B cell (primary cell): ENCODE data around the gene ASTN2. TPM values are rescaled to one million over a fixed set of nuclear protein-coding genes. Genes with fewer than 3 reads are reported as not detected.

Experiments used
- ATAC-seq: fragments of 200-7000 bp; cut with Tn5 transposase; one replicate; pipeline ENCODE4 v1.10.0; 2021; ENCODE audit warnings: low read depth, mild to moderate bottlenecking, moderate number of reproducible peaks, moderate library complexity
- CTCF ChIA-PET: fragments of 350-600 bp; sonication (Branson Sonifier 250); formaldehyde crosslinking; loops from one replicate; lab custom pipeline; 2021; ENCODE audit warnings: antibody characterized with exemption, inconsistent platforms; lab: Charles Lee
- POLR2A ChIA-PET: fragments of 350-600 bp; sonication (Branson Sonifier 250); formaldehyde crosslinking; loops from one replicate; lab custom pipeline; 2021; ENCODE audit warnings: antibody characterized with exemption; lab: Charles Lee
- DNase-seq: peaks from one replicate; pipeline ENCODE4 v3.0.0; 2013
- H2AFZ ChIP-seq: 2 replicates; pipeline ENCODE4 v1.6.1; 2012; ENCODE audit warnings: mild to moderate bottlenecking, low read depth, low read length; ENCODE audit not compliant: insufficient read depth, poor library complexity, severe bottlenecking
- H3K27ac ChIP-seq, 2 donors: 1 replicate in 1 of 2; 2 replicates in 1 of 2; pipeline ENCODE4 v1.5.1; 2012 to 2013; ENCODE audit warnings: low read length in 2 of 2, mild to moderate bottlenecking in 2 of 2, moderate library complexity in 1 of 2
- H3K27me3 ChIP-seq, 4 experiments: fragments of 200-600 bp in 1 of 4; sonication (generic) in 1 of 4; replicated peaks in 1 of 4; 1 replicate in 2 of 4; 2 replicates in 2 of 4; pipeline versions ENCODE4 v1.6.1 to v1.7.0; 2013 to 2016; ENCODE audit warnings: low read length in 3 of 4, mild to moderate bottlenecking in 2 of 4, mixed read lengths in 1 of 4, moderate library complexity in 1 of 4; ENCODE audit not compliant: insufficient read depth in 4 of 4, control insufficient read depth in 3 of 4; ENCODE audit errors: control extremely low read depth in 1 of 4
- H3K36me3 ChIP-seq, 2 experiments: replicated peaks in 1 of 2; 1 replicate in 1 of 2; 2 replicates in 1 of 2; pipeline versions ENCODE4 v1.6.1 to v1.7.1; 2013; ENCODE audit warnings: low read length in 1 of 2; ENCODE audit not compliant: insufficient read depth in 2 of 2, control insufficient read depth in 1 of 2; ENCODE audit errors: control extremely low read depth in 1 of 2, extremely low read depth in 1 of 2
- H3K4me1 ChIP-seq, 2 donors: fragments of 200-600 bp in 1 of 2; sonication (generic) in 1 of 2; 1 replicate in 1 of 2; 2 replicates in 1 of 2; pipeline versions ENCODE4 v1.5.1 to v1.6.1; 2013 to 2017; ENCODE audit warnings: low read length in 2 of 2; ENCODE audit not compliant: control insufficient read depth in 2 of 2, insufficient read depth in 2 of 2
- H3K4me2 ChIP-seq: replicated peaks from 2 replicates; pipeline ENCODE3; 2012; ENCODE audit warnings: mild to moderate bottlenecking, low read depth, low read length; ENCODE audit not compliant: poor library complexity, severe bottlenecking
- H3K4me3 ChIP-seq, 5 experiments: fragments of 200-600 bp in 1 of 5; sonication (generic) in 1 of 5; 1 replicate in 3 of 5; 2 replicates in 2 of 5; pipeline versions ENCODE4 v1.5.1 to v1.7.0; 2011 to 2016; ENCODE audit warnings: low read length in 4 of 5, mild to moderate bottlenecking in 4 of 5, low read depth in 2 of 5, control low read depth in 1 of 5, moderate library complexity in 1 of 5; ENCODE audit not compliant: insufficient read depth in 1 of 5; ENCODE audit errors: control extremely low read depth in 1 of 5, extremely low read depth in 1 of 5
- H3K79me2 ChIP-seq: fragments of 200-600 bp; sonication (generic); one replicate; pipeline ENCODE4 v1.6.0; 2016; ENCODE audit warnings: low read length; ENCODE audit not compliant: control insufficient read depth, insufficient read depth
- H3K9ac ChIP-seq: fragments of 200-600 bp; sonication (generic); 2 replicates; pipeline ENCODE4 v1.6.1; 2017; ENCODE audit warnings: mild to moderate bottlenecking, low read length, moderate library complexity
- H3K9me3 ChIP-seq, 3 donors: one replicate each; pipeline versions ENCODE4 v1.6.1 to v1.7.1; 2013; ENCODE audit warnings: low read length in 2 of 3; ENCODE audit not compliant: control insufficient read depth in 2 of 3, insufficient read depth in 1 of 3; ENCODE audit errors: control extremely low read depth in 1 of 3
- H4K20me1 ChIP-seq: 2 replicates; pipeline ENCODE4 v1.6.0; 2012; ENCODE audit warnings: mild to moderate bottlenecking, low read length; ENCODE audit not compliant: insufficient read depth, control insufficient read depth, poor library complexity, severe bottlenecking
- H3K27ac Mint-ChIP-seq: one replicate; pipeline ENCODE4 v1.8.0; 2021; ENCODE audit warnings: mixed read lengths
- H3K27me3 Mint-ChIP-seq: one replicate; pipeline ENCODE4 v1.8.0; 2021; ENCODE audit warnings: mixed read lengths
- H3K4me1 Mint-ChIP-seq: one replicate; pipeline ENCODE4 v1.8.0; 2021; ENCODE audit warnings: mixed read lengths
- H3K4me3 Mint-ChIP-seq: one replicate; pipeline ENCODE4 v1.8.0; 2021; ENCODE audit warnings: mixed read lengths
- H3K9me3 Mint-ChIP-seq: one replicate; pipeline ENCODE4 v1.8.0; 2022; ENCODE audit warnings: mixed read lengths; ENCODE audit not compliant: insufficient read depth
- EZH2 ChIP-seq: IDR thresholded peaks from 2 replicates; pipeline ENCODE4 v1.6.1; 2012; ENCODE audit warnings: borderline replicate concordance, low read depth, mild to moderate bottlenecking, moderate library complexity, low read length; ENCODE audit not compliant: insufficient read depth, poor library complexity, severe bottlenecking
- WGBS: methylation state at CpG from one replicate; pipeline ENCODE4 v1.1.5; 2013; ENCODE audit warnings: missing lambda C conversion rate; ENCODE audit not compliant: insufficient coverage; 5-methylcytosine and 5-hydroxymethylcytosine counted together
- intact Hi-C: fragments of 100-400 bp; cut with micrococcal nuclease; formaldehyde crosslinking; loops from one replicate; pipeline ENCODE4 v1.10.0; 2022
- polyA plus RNA-seq: library from polyadenylated mRNA; depleted of rRNA; stranded (reverse); fragments of >200 nt; gene quantifications from 2 replicates; pipeline ENCODE4 v1.2.3, GENCODE V29; 2012
- total RNA-seq, 2 donors: library from RNA; stranded (reverse); fragments of 120-200 nt in 1 of 2; gene quantifications; 1 replicate in 1 of 2; 2 replicates in 1 of 2; pipeline versions ENCODE4 v1.2.3 to v1.2.4, GENCODE V29; 2013 to 2022
- TF ChIP-seq, protein P1 (sequence below): fragments of 200-600 bp; IDR thresholded peaks from one replicate; pipeline ENCODE4 v1.8.0; 2022; ENCODE audit warnings: antibody characterized with exemption, mild to moderate bottlenecking

The ASTN2 gene
- total and polyA plus RNA-seq, 2 donors (not counting 1 experiment from before 2014, with no cell fraction given), result 1.2 to 3.6 TPM

DNA sequence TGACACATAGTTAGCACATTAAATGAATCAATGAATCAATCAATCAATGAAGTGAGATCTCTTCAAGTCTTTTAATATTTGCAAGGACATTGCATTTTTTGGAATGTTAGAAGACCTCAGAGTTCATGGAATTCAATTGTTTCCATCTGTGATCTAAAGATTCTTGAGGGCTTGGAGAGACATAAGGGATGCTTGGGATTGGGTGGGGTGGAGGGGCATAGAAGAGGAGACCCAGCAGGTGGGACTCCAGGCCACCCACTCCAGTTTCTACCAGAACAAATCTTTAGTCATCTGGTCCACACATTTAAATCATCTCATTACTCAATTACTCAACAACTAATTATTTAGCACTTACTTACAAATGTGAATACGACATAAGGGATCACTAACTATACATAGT lies 978.7 kb downstream of the ASTN2 start:
- ChIA-PET POLR2A (no interaction called here), CTCF (no interaction called here)
- Mint-ChIP-seq H3K27me3 (no peaks in the 10 kb centered on the region), H3K9me3 (no peaks in the 10 kb centered on the region), H3K4me3 (no peak overlapping the region), H3K27ac (no peak overlapping the region), H3K4me1 (no peaks in the 10 kb centered on the region)
- Histone ChIP-seq H3K79me2 (no peaks in the 10 kb centered on the region), H3K27ac (no peak overlapping the region), H3K4me2 (no peak overlapping the region), H3K27me3 (no peaks in the 10 kb centered on the region), H3K9ac (no peak overlapping the region), H3K36me3 (no peaks in the 10 kb centered on the region), H2AFZ (no peak overlapping the region), H3K9me3 (peaks cover 0 to 4% (median 0%) of the 10 kb centered on the region in 3 donors), H3K4me3 (no peak overlapping the region), H4K20me1 (no peaks in the 10 kb centered on the region), H3K4me1 (no peaks in the 10 kb centered on the region)
- ATAC-seq, result no peak
- TF ChIP-seq, protein P1, sequence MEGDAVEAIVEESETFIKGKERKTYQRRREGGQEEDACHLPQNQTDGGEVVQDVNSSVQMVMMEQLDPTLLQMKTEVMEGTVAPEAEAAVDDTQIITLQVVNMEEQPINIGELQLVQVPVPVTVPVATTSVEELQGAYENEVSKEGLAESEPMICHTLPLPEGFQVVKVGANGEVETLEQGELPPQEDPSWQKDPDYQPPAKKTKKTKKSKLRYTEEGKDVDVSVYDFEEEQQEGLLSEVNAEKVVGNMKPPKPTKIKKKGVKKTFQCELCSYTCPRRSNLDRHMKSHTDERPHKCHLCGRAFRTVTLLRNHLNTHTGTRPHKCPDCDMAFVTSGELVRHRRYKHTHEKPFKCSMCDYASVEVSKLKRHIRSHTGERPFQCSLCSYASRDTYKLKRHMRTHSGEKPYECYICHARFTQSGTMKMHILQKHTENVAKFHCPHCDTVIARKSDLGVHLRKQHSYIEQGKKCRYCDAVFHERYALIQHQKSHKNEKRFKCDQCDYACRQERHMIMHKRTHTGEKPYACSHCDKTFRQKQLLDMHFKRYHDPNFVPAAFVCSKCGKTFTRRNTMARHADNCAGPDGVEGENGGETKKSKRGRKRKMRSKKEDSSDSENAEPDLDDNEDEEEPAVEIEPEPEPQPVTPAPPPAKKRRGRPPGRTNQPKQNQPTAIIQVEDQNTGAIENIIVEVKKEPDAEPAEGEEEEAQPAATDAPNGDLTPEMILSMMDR, result no peak
- no peak for TF ChIP-seq EZH2
- intact Hi-C loops, result no loop called here
- DNase-seq, result no peak
- no CpG with 5 or more reads among the region's 1 CpG for WGBS

DNA sequence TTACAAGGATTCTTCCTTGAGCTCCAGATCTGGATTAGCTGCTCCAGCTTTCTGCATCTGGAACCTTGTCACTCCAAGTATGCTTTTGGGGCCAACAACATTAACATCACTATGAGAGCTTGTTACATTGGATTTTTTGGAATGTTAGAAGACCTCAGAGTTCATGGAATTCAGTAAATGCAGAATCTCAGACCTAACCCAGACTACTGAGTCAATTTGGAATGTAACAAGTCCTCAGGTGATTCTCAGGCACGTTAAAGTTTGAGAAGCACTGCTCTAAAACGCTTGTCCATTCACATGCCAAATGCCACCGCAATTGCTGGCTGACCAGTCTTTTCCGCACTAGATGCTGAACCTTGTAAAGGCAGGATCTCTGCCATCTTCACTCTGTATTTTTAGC lies 979.2 kb downstream of the ASTN2 start:
- H3K27me3 Mint-ChIP-seq, result no peaks in the 10 kb centered on the region

More for the DNA sequence above, 979.2 kb downstream of the ASTN2 start:
- H3K79me2 ChIP-seq, result no peaks in the 10 kb centered on the region
- CTCF ChIA-PET, result interaction anchor here (0.7 kb wide), 1 partner anchor 1066 kb away, joined by 3 read pairs; no protein-coding TSS in a partner anchor
- Mint-ChIP-seq H3K27ac (no peak overlapping the region), H3K9me3 (no peaks in the 10 kb centered on the region), H3K4me1 (no peaks in the 10 kb centered on the region), H3K4me3 (no peak overlapping the region)
- POLR2A ChIA-PET, result no interaction called here
- intact Hi-C loops, result no loop called here
- H3K36me3 ChIP-seq, result no peaks in the 10 kb centered on the region
- ATAC-seq, result no peak
- H3K4me1 ChIP-seq, result no peaks in the 10 kb centered on the region
- 98% methylated on average over 3 of the region's 4 CpGs for WGBS
- no peak overlapping the region for H3K4me2 ChIP-seq
- H3K27me3 ChIP-seq, result no peaks in the 10 kb centered on the region
- no peak for DNase-seq
- H3K9ac ChIP-seq, result no peak overlapping the region
- H2AFZ ChIP-seq, result no peak overlapping the region
- H3K4me3 ChIP-seq, result no peak overlapping the region
- no peak overlapping the region for H3K27ac ChIP-seq
- H3K9me3 ChIP-seq, result peaks cover 0 to 4% (median 0%) of the 10 kb centered on the region in 3 donors
- no peaks in the 10 kb centered on the region for H4K20me1 ChIP-seq
- no peak for TF ChIP-seq EZH2
- TF ChIP-seq, protein P1, result no peak
